IPS-18a (cell line): ENCODE data around the gene ATXN7L2.

Experiments
- H3K27ac ChIP-seq: one replicate; pipeline ENCODE4 v1.5.1; 2013; ENCODE audit warnings: low read length
- H3K27me3 ChIP-seq: one replicate; pipeline ENCODE4 v1.6.1; 2013; ENCODE audit warnings: mild to moderate bottlenecking, low read length; ENCODE audit not compliant: control insufficient read depth, insufficient read depth
- H3K36me3 ChIP-seq: one replicate; pipeline ENCODE4 v1.6.1; 2013; ENCODE audit warnings: low read depth, low read length; ENCODE audit not compliant: control insufficient read depth
- H3K4me1 ChIP-seq: one replicate; pipeline ENCODE4 v1.6.1; 2013; ENCODE audit warnings: low read depth, low read length; ENCODE audit not compliant: control insufficient read depth
- H3K4me3 ChIP-seq: one replicate; pipeline ENCODE4 v1.5.1; 2013; ENCODE audit warnings: low read length
- H3K9ac ChIP-seq: one replicate; pipeline ENCODE4 v1.6.1; 2013; ENCODE audit warnings: mild to moderate bottlenecking, low read length, moderate library complexity
- H3K9me3 ChIP-seq: one replicate; pipeline ENCODE4 v1.6.1; 2013; ENCODE audit warnings: low read depth, low read length; ENCODE audit not compliant: control insufficient read depth

ATXN7L2 gene

GRCh38 chr1:109499661-109500536 is 16.2 kb downstream of the ATXN7L2 start:
- Histone ChIP-seq H3K27ac (no peak overlapping the region), H3K9ac (no peak overlapping the region)

DNA sequence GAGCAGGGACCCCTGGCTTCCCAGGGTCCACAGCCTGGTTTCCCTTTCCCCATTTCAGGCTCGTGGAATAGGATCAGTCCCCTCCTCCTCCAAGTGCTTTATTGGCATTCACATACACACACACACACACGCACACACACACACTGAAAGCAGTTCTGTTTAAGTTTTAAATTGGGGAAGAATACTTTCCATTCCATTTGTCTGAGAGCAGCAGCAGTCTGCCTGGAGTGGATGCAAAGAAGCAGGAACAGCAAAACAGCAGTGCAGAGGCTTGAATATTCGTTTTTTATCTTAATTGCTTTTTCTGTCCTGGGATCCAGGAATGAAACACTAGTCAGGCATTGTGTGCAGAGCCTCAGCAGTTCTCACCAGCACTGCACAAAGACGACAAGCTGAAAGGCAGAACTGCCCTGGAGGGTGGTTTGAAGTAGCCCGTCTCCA is 17.3 kb downstream of the ATXN7L2 start:
- H3K9me3 ChIP-seq = no peaks in the 10 kb centered on the region
- H3K27me3 ChIP-seq = no peaks in the 10 kb centered on the region
- H3K4me3 ChIP-seq = no peak overlapping the region
- peaks cover 9% of the 10 kb centered on the region for H3K4me1 ChIP-seq
- H3K27ac ChIP-seq = no peak overlapping the region
- H3K36me3 ChIP-seq = no peaks in the 10 kb centered on the region
- no peak overlapping the region for H3K9ac ChIP-seq

More at GRCh38 chr1:109499661-109500536, 16.2 kb downstream of the ATXN7L2 start:
- Histone ChIP-seq H3K4me3 (no peak overlapping the region), H3K36me3 (no peaks in the 10 kb centered on the region), H3K27me3 (no peaks in the 10 kb centered on the region), H3K9me3 (no peaks in the 10 kb centered on the region), H3K4me1 (peaks cover 9% of the 10 kb centered on the region)

DNA sequence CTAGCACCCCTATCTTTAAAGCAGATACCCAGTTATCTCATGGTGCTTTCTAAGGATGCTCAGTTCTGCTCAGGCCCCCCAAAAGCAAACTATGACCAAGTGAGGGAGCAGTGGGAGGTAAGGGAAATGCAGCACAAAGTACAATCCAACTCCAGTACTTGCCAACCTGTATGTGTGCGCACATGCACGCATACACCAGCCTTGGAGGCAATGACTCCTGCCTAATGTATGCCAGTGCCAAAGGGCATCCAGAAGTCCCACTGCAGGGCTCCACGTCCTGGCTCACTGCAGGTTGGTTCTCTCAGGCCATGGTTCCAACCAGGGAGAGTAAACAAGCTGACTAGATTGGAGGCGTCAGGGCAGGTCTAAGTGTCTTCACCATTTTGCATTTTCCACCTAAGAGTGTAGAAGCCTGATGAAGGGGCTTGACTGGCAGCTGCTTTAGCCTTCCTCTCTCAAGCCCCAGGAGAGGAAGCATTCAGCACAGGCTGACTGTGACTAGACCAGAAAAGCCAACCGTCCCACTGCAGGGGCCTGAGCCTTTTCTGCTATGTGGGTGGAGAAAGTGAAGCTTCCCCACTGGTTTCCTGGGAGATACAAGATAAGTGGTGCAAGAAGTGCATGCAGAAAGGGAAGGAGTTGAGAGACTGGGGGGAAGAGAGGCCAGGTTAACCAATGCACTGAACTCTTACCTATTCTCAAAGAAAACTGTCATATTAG is 18.1 kb downstream of the ATXN7L2 start:
- Histone ChIP-seq H3K27ac (no peak overlapping the region), H3K36me3 (no peaks in the 10 kb centered on the region), H3K4me1 (peaks cover 9% of the 10 kb centered on the region), H3K4me3 (no peak overlapping the region), H3K9ac (no peak overlapping the region), H3K27me3 (no peaks in the 10 kb centered on the region), H3K9me3 (no peaks in the 10 kb centered on the region)

- H3K9ac ChIP-seq = no peak overlapping the region
- no peaks in the 10 kb centered on the region for H3K9me3 ChIP-seq
- H3K4me1 ChIP-seq = peaks cover 9% of the 10 kb centered on the region
- no peak overlapping the region for H3K27ac ChIP-seq
- no peaks in the 10 kb centered on the region for H3K36me3 ChIP-seq
- H3K4me3 ChIP-seq = no peak overlapping the region
- H3K27me3 ChIP-seq = no peaks in the 10 kb centered on the region
Observed at GRCh38 chr1:109502364-109502851, 18.7 kb downstream of the ATXN7L2 start.

- Histone ChIP-seq H3K4me1 (peaks cover under 1% of the 10 kb centered on the region), H3K9ac (no peak overlapping the region), H3K9me3 (no peaks in the 10 kb centered on the region), H3K4me3 (no peak overlapping the region), H3K36me3 (no peaks in the 10 kb centered on the region), H3K27me3 (peaks cover 9% of the 10 kb centered on the region), H3K27ac (no peak overlapping the region)
Observed at GRCh38 chr1:109503935-109504334, 20.2 kb downstream of the ATXN7L2 start.

DNA sequence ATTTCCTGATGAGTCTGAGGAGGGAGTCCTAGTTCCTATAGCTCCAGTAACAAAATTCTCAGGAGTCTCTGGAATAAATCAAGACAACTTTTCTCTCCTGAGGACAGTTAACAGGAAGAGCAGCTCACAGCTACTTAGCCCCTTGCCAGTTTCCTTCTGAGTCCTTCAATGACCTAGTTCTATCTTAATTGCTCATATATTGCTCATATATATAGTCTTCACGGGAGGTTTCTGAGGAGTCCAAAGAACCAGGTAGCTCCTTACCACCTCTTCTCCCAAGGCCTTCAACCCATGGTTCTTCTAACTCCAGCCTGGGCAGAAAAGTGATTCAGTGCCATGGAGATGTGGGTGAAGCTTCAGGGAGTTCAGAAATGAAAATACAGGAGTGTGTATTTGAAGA is 21.3 kb downstream of the ATXN7L2 start:
- Histone ChIP-seq H3K4me3 (no peak overlapping the region), H3K9ac (no peak overlapping the region), H3K27me3 (peaks cover 15% of the 10 kb centered on the region), H3K4me1 (no peaks in the 10 kb centered on the region), H3K27ac (no peak overlapping the region), H3K36me3 (no peaks in the 10 kb centered on the region), H3K9me3 (no peaks in the 10 kb centered on the region)

DNA sequence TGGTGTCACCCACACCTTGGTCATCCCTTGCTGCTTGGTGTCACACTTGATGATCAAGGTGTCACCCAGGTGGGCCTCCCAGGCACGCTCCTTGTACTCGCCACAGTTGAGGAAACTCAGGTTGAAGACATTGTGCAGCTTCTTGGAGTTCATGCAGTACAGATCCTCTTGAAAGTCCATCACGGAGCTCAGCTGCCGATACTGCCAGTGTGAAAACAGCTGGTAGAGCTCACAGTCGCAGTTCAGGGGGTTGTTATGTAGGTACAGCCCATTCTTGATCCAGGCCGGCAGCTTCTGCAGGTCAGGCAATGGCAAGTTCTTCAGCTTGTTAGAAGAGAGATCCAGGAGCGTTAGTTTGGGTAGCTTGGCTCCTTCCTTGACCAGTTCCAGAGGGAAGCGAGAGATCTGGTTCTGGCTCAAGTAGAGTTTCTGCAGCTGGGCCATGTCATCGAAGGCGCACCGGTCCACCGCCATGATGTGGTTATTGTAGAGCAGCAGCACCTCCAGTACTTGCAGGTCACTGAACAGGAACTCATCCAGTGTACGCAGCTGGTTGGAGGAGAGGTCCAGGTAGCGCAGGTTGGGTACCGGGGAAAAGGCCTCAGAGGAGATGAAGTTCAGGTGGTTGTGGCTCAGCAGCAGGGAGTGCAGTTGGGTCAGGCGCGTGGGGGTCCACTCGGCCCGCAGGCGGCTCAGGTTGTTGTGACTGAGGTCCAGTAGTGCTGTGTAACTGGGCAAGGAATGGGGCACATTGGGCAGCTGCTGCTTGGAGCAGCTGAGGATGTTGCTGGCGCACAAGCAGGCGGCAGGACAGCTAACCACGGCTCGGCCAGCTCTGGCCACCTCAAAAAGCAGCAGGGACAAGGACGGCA is 24.5 kb downstream of the ATXN7L2 start:
- H3K27me3 ChIP-seq = peaks cover 35% of the 10 kb centered on the region
- no peaks in the 10 kb centered on the region for H3K36me3 ChIP-seq
- H3K4me3 ChIP-seq = no peak overlapping the region
- H3K9me3 ChIP-seq = no peaks in the 10 kb centered on the region
- no peak overlapping the region for H3K27ac ChIP-seq
- H3K4me1 ChIP-seq = peaks cover 6% of the 10 kb centered on the region
- no peak overlapping the region for H3K9ac ChIP-seq

DNA sequence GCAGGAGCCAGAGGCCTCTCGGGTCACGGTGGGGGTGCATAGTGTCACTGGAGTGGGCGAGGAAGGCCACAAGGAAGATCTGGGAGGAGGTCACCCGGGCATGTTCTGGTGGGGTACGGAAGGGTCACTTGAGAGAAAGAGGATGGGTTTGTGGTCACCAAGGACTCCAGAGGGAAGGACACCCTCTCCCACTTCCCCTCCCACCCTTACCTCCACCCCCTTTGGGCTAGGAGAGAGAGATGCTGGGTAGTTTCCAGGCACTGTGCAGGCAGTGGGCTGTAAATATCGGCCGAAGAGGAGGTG is 25.1 kb downstream of the ATXN7L2 start:
- Histone ChIP-seq H3K9ac (no peak overlapping the region), H3K27me3 (peaks cover 35% of the 10 kb centered on the region), H3K36me3 (no peaks in the 10 kb centered on the region), H3K9me3 (no peaks in the 10 kb centered on the region), H3K4me1 (peaks cover 6% of the 10 kb centered on the region), H3K27ac (no peak overlapping the region), H3K4me3 (peak overlapping the region; percentile 83)

DNA sequence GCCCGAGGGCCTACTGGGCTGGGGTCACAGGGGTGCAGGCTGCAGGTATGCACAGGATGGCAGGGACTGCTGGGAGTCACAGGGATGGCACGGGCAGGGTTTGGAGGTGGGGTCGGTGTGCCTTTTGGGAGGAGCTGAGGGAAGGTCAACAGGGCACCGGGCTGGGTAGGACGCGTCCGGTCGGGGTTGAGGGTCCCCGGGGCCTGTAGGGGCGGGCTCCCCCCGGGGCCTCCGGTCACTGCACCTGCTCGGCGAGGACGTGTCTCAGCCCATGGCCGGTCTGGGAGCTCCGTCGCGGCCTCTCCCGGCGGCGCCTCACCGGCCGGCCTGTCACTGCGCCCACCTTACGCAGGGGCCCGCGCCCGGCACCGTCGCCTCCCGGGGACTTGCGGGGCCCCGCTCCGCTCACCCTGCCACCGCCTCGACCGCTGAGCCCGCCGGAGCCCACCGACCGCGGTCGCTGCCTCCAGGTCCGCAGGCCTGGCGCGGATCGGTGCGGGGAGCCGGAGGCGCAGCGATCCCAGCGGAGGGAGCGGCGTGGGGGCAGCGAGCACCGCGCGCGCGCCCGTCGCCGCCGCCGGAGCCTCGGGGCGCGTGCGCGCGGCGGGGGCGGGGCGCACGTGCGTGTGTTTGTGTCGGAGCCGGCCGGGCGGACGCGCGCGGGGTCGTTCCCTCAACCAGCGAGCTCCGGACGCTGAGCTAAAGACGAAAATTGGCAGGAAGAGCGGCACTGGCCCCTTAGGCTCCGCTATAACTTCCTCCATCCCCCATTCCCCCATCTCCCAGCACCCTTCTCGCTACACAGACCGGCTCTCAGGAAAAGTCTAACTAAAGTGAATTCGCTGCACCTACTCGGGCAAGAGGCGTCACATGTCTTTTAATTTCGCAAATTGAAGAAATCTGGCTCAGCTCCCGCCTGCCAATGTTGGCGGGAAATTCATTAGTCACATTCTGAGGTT is 25.8 kb downstream of the ATXN7L2 start, which contains the start of gene AMIGO1:
Gene AMIGO1, minus strand, starts transcription at position 552 of the 959 bp plus-strand sequence. CDS start 815 bp downstream, outside the sequence.
- H3K36me3 ChIP-seq = no peaks in the 10 kb centered on the region
- peaks cover 35% of the 10 kb centered on the region for H3K27me3 ChIP-seq
- H3K9me3 ChIP-seq = no peaks in the 10 kb centered on the region
- no peak within 1 kb of the TSS for H3K27ac ChIP-seq
- peaks cover 6% of the 10 kb centered on the region for H3K4me1 ChIP-seq
- H3K4me3 ChIP-seq = peak within 1 kb of the TSS; percentile 83
- peak within 1 kb of the TSS; percentile 45 for H3K9ac ChIP-seq

GRCh38 chr1:109513110-109513710 is 29.5 kb downstream of the ATXN7L2 start:
- Histone ChIP-seq H3K27ac (no peak overlapping the region), H3K4me1 (peaks cover 6% of the 10 kb centered on the region), H3K9me3 (no peaks in the 10 kb centered on the region), H3K36me3 (no peaks in the 10 kb centered on the region), H3K9ac (no peak overlapping the region), H3K4me3 (no peak overlapping the region), H3K27me3 (peaks cover 34% of the 10 kb centered on the region)
